GM10847 (cell line): Measurements from ENCODE around the gene GK2.

Experiments
- POLR2A ChIP-seq: IDR thresholded peaks from 2 replicates; pipeline ENCODE4 v1.6.1; 2011; ENCODE audit not compliant: insufficient read length; ENCODE audit errors: extremely low read depth

GK2 gene

GRCh38 chr4:79399076-79399475, 9.0 kb downstream of the GK2 start:
- no peak for TF ChIP-seq POLR2A

- TF ChIP-seq POLR2A: no peak
Observed at GRCh38 chr4:79397951-79398350, 10.1 kb downstream of the GK2 start.

GRCh38 chr4:79396794-79397193, 11.2 kb downstream of the GK2 start:
- TF ChIP-seq POLR2A: no peak

GRCh38 chr4:79395841-79396240, 12.2 kb downstream of the GK2 start:
- no peak for TF ChIP-seq POLR2A

- TF ChIP-seq POLR2A: no peak
Observed at GRCh38 chr4:79390890-79391289, 17.1 kb downstream of the GK2 start.

GRCh38 chr4:79385641-79386040, 22.4 kb downstream of the GK2 start:
- no peak for TF ChIP-seq POLR2A

GRCh38 chr4:79381161-79381560, 26.9 kb downstream of the GK2 start:
- TF ChIP-seq POLR2A: no peak

- no peak for TF ChIP-seq POLR2A
Observed at GRCh38 chr4:79370026-79370425, 38.0 kb downstream of the GK2 start.

GRCh38 chr4:79367096-79367495, 40.9 kb downstream of the GK2 start:
- no peak for TF ChIP-seq POLR2A

GRCh38 chr4:79366422-79366821, 41.6 kb downstream of the GK2 start:
- TF ChIP-seq POLR2A: no peak

GRCh38 chr4:79364061-79364460, 44.0 kb downstream of the GK2 start:
- no peak for TF ChIP-seq POLR2A

GRCh38 chr4:79362626-79363025, 45.4 kb downstream of the GK2 start:
- no peak for TF ChIP-seq POLR2A

- TF ChIP-seq POLR2A: no peak
Observed at GRCh38 chr4:79360006-79360405, 48.0 kb downstream of the GK2 start.

GRCh38 chr4:79358438-79358837, 49.6 kb downstream of the GK2 start:
- no peak for TF ChIP-seq POLR2A

GRCh38 chr4:79357365-79357764, 50.7 kb downstream of the GK2 start:
- TF ChIP-seq POLR2A: no peak
